Astrocyte (in vitro differentiated cells and primary cell): Measurements from ENCODE around the gene CAGE1.

Experiments used
- EZH2 ChIP-seq: IDR thresholded peaks from 2 replicates; pipeline ENCODE4 v1.6.1; 2012; ENCODE audit warnings: mild to moderate bottlenecking, low read length, inconsistent platforms; ENCODE audit not compliant: insufficient read depth
- TF ChIP-seq, protein P1 (sequence below): IDR thresholded peaks from 2 replicates; pipeline ENCODE4 v1.5.1; 2011; ENCODE audit warnings: low read depth, mild to moderate bottlenecking, inconsistent platforms, low read length, moderate library complexity; ENCODE audit not compliant: insufficient read depth

DNA sequence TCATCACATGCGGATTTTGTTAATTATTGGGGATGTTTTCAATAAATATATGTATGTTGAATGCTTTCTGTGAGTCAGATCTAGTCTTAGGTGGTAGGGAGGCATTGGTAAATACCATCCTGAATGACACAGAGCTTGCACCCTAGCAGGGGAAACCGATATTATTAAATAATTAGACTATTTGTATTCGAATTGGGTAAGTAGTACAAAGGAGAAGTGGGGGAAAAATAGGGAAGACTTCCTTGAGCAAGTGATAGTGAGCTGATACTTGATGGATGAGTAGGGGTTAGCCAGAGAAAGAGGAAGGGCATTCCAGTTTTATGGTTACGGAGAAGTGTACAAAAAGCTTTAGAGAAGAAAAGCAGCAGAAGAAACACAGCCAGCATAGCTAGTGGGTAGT lies 1.6 kb upstream of the CAGE1 start:
- TF ChIP-seq, protein P1, sequence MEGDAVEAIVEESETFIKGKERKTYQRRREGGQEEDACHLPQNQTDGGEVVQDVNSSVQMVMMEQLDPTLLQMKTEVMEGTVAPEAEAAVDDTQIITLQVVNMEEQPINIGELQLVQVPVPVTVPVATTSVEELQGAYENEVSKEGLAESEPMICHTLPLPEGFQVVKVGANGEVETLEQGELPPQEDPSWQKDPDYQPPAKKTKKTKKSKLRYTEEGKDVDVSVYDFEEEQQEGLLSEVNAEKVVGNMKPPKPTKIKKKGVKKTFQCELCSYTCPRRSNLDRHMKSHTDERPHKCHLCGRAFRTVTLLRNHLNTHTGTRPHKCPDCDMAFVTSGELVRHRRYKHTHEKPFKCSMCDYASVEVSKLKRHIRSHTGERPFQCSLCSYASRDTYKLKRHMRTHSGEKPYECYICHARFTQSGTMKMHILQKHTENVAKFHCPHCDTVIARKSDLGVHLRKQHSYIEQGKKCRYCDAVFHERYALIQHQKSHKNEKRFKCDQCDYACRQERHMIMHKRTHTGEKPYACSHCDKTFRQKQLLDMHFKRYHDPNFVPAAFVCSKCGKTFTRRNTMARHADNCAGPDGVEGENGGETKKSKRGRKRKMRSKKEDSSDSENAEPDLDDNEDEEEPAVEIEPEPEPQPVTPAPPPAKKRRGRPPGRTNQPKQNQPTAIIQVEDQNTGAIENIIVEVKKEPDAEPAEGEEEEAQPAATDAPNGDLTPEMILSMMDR, result no peak
- no peak for TF ChIP-seq EZH2
